Effector CD4-positive, alpha-beta T cell (primary cell): ENCODE measurements around the gene NKAIN2.
"Not testable (repeated sequence)": the region's sequence is repeated elsewhere in the genome, so short reads cannot be mapped to it uniquely, and the experiment has no call there.

Experiments used
- DNase-seq: peaks from one replicate; pipeline ENCODE4 v3.0.0-alpha.2; 2020

The NKAIN2 gene

GRCh38 chr6:124459268-124459667 lies 655.6 kb downstream of the NKAIN2 start:
- DNase-seq: no peak

GRCh38 chr6:124462750-124463149 lies 659.1 kb downstream of the NKAIN2 start:
- DNase-seq: no peak

- DNase-seq: no peak
These were observed 659.6 kb downstream of the NKAIN2 start for GRCh38 chr6:124463271-124463670.

- not testable (repeated sequence) for DNase-seq
These were observed 660.9 kb downstream of the NKAIN2 start for GRCh38 chr6:124464600-124464999.

GRCh38 chr6:124466949-124467348 lies 663.3 kb downstream of the NKAIN2 start:
- no peak for DNase-seq

GRCh38 chr6:124467366-124467765 lies 663.7 kb downstream of the NKAIN2 start:
- no peak for DNase-seq

- DNase-seq: no peak
These were observed 667.1 kb downstream of the NKAIN2 start for GRCh38 chr6:124470803-124471202.

GRCh38 chr6:124475176-124475575 lies 671.5 kb downstream of the NKAIN2 start:
- DNase-seq: no peak

GRCh38 chr6:124478906-124479305 lies 675.2 kb downstream of the NKAIN2 start:
- DNase-seq: no peak

- DNase-seq: no peak
These were observed 676.3 kb downstream of the NKAIN2 start for GRCh38 chr6:124479991-124480430.

- DNase-seq: no peak
These were observed 678.4 kb downstream of the NKAIN2 start for GRCh38 chr6:124482071-124482491.

- no peak for DNase-seq
These were observed 684.2 kb downstream of the NKAIN2 start for GRCh38 chr6:124487623-124488431.

- no peak for DNase-seq
These were observed 686.5 kb downstream of the NKAIN2 start for GRCh38 chr6:124490122-124490521.

- DNase-seq: no peak
These were observed 689.6 kb downstream of the NKAIN2 start for GRCh38 chr6:124493259-124493658.

- no peak for DNase-seq
These were observed 691.4 kb downstream of the NKAIN2 start for GRCh38 chr6:124494956-124495664.

GRCh38 chr6:124495665-124496190 lies 692.1 kb downstream of the NKAIN2 start:
- no peak for DNase-seq

GRCh38 chr6:124496334-124496733 lies 692.7 kb downstream of the NKAIN2 start:
- DNase-seq: no peak

- no peak for DNase-seq
These were observed 708.8 kb downstream of the NKAIN2 start for GRCh38 chr6:124512431-124512830.

GRCh38 chr6:124517339-124517738 lies 713.7 kb downstream of the NKAIN2 start:
- DNase-seq: no peak

GRCh38 chr6:124520514-124520913 lies 716.8 kb downstream of the NKAIN2 start:
- no peak for DNase-seq

GRCh38 chr6:124522335-124522734 lies 718.7 kb downstream of the NKAIN2 start:
- DNase-seq: no peak

- no peak for DNase-seq
These were observed 721.0 kb downstream of the NKAIN2 start for GRCh38 chr6:124524491-124525200.

- no peak for DNase-seq
These were observed 727.3 kb downstream of the NKAIN2 start for GRCh38 chr6:124530926-124531325.
